PC-9 (cell line): ENCODE results near the gene INHBB.

Source experiments
- EZH2 ChIP-seq: fragments of 200-600 bp; sonication (generic); IDR thresholded peaks from 2 replicates; pipeline ENCODE4 v1.8.0; 2017; ENCODE audit warnings: antibody characterized with exemption, low read depth
- TF ChIP-seq, protein P1 (sequence below): fragments of 200-600 bp; sonication (generic); conservative IDR thresholded peaks from 2 replicates; pipeline ENCODE4 v1.6.1; 2017; ENCODE audit warnings: mixed run types, antibody characterized with exemption, mild to moderate bottlenecking, moderate library complexity

DNA sequence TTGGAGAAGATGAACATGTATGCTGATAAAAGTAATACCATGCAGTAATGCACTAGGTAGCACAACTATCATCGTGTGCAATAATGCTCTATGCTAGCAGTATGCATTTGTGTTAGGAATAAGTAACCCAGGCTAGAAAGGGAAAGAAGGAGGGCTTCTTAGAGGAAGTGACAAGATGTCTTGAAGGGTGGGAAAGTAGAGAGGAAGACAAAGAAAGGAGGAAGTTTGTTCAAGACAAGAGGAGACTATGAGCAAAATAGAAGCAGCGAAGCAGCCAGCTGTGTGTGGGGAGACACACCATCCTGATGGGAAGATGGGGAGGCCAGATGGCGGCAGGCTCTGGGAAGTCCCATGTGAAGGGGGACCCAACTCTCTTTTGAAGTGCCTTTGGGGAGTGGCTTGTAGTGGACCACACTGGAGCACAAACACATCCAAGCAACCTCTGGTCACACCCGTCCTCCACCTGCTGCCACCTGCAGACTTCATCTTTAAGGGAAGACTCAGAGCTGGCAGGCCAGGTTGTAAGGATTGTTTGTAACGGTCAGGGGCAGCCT lies 39.9 kb upstream of the INHBB start:
- TF ChIP-seq, protein P1, sequence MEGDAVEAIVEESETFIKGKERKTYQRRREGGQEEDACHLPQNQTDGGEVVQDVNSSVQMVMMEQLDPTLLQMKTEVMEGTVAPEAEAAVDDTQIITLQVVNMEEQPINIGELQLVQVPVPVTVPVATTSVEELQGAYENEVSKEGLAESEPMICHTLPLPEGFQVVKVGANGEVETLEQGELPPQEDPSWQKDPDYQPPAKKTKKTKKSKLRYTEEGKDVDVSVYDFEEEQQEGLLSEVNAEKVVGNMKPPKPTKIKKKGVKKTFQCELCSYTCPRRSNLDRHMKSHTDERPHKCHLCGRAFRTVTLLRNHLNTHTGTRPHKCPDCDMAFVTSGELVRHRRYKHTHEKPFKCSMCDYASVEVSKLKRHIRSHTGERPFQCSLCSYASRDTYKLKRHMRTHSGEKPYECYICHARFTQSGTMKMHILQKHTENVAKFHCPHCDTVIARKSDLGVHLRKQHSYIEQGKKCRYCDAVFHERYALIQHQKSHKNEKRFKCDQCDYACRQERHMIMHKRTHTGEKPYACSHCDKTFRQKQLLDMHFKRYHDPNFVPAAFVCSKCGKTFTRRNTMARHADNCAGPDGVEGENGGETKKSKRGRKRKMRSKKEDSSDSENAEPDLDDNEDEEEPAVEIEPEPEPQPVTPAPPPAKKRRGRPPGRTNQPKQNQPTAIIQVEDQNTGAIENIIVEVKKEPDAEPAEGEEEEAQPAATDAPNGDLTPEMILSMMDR: no peak
- no peak for TF ChIP-seq EZH2
